RWPE2 (cell line): ENCODE data around the gene TBCK.

ENCODE experiments used
- ATAC-seq: fragments of 200-7000 bp; cut with Tn5 transposase; 3 replicates; pipeline ENCODE4 v1.9.1; 2021; ENCODE audit warnings: low read depth
- DNase-seq: peaks from one replicate; pipeline ENCODE4 v3.0.0-alpha.2; 2020; ENCODE audit warnings: low spot score
- H3K27ac ChIP-seq: fragments of 450-650 bp; 2 replicates; pipeline ENCODE4 v1.5.1; 2017; ENCODE audit warnings: mild to moderate bottlenecking; ENCODE audit not compliant: poor library complexity, severe bottlenecking
- H3K27me3 ChIP-seq: fragments of 250-450 bp; sonication (Bioruptor Pico); 2 replicates; pipeline ENCODE4 v1.5.1; 2021; ENCODE audit warnings: mild to moderate bottlenecking, moderate library complexity; ENCODE audit not compliant: insufficient read depth, poor library complexity, severe bottlenecking
- H3K36me3 ChIP-seq: fragments of 250-450 bp; sonication (Bioruptor Pico); 2 replicates; pipeline ENCODE4 v1.5.1; 2020; ENCODE audit warnings: low read depth, mild to moderate bottlenecking, moderate library complexity
- H3K4me1 ChIP-seq: fragments of 250-450 bp; sonication (Bioruptor Pico); 2 replicates; pipeline ENCODE4 v1.5.1; 2021; ENCODE audit warnings: mild to moderate bottlenecking, moderate library complexity; ENCODE audit not compliant: insufficient read depth, poor library complexity, severe bottlenecking
- H3K4me3 ChIP-seq: fragments of 250-450 bp; sonication (Bioruptor Pico); 2 replicates; pipeline ENCODE4 v1.5.1; 2021; ENCODE audit warnings: mild to moderate bottlenecking, moderate library complexity; ENCODE audit not compliant: severe bottlenecking
- H3K9me3 ChIP-seq: fragments of 250-450 bp; sonication (Bioruptor Pico); 2 replicates; pipeline ENCODE4 v1.5.1; 2021; ENCODE audit warnings: mild to moderate bottlenecking, moderate library complexity; ENCODE audit not compliant: severe bottlenecking
- TF ChIP-seq, protein P1 (sequence below): fragments of 450-650 bp; IDR thresholded peaks from one replicate; pipeline ENCODE4 v1.5.1; 2017; ENCODE audit warnings: mild to moderate bottlenecking, moderate library complexity; ENCODE audit not compliant: poor library complexity, severe bottlenecking

The TBCK gene

DNA sequence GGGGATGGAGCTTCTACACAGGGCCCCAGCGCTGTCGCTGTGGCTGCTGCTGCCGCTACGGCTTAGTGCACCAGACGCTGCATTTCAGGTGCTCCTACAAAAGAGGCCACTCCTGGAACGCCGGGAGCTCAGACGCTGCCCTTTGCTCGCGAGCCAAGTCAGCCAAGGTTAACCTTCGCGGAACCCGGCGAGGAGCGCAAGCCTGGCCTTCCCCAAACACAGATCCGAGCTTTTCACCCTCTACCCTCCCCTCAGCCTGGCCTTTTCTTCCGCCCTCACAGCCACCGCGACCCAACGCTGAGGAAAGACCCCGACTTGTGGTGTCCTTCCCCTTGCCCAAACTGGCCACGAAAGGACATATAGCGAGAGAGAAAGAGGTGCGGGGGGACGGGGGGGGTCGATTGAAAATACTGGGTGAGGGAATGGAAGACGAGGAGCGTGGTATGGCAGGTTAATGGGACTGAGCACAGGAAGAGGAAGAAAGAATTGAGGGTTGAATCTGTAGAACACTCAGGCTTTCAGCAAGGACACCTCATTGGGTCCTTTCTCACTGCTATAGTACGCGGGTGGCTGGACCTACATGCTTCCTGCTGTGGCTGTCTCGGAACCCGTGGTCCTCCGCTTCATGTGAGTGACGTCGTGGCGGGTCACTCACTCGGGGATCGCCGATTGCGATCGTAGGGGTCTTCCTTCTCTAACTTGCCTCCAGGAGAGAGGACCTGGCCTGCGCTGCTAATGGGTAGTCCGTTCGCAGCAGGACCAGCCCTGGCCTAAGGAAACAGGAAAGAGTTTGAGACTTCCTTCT is at the start of gene TBCK, which contains the start of gene AIMP1:
Gene TBCK (minus strand): TSS at position 242 of the 805 bp plus-strand sequence. CDS start 7,249 bp downstream, outside the sequence.
Gene AIMP1 (plus strand): TSS at position 583 of the 805 bp plus-strand sequence. CDS start 8,460 bp downstream, outside the sequence.
- H3K36me3 ChIP-seq: peaks cover 19% of the 10 kb centered on the region
- DNase-seq: peak; percentile 87
- peak within 1 kb of the TSS; percentile 80 for H3K4me3 ChIP-seq
- H3K27me3 ChIP-seq: no peaks in the 10 kb centered on the region
- peaks cover 21% of the 10 kb centered on the region for H3K4me1 ChIP-seq
- ATAC-seq: peak; percentile 83
- TF ChIP-seq, protein P1, sequence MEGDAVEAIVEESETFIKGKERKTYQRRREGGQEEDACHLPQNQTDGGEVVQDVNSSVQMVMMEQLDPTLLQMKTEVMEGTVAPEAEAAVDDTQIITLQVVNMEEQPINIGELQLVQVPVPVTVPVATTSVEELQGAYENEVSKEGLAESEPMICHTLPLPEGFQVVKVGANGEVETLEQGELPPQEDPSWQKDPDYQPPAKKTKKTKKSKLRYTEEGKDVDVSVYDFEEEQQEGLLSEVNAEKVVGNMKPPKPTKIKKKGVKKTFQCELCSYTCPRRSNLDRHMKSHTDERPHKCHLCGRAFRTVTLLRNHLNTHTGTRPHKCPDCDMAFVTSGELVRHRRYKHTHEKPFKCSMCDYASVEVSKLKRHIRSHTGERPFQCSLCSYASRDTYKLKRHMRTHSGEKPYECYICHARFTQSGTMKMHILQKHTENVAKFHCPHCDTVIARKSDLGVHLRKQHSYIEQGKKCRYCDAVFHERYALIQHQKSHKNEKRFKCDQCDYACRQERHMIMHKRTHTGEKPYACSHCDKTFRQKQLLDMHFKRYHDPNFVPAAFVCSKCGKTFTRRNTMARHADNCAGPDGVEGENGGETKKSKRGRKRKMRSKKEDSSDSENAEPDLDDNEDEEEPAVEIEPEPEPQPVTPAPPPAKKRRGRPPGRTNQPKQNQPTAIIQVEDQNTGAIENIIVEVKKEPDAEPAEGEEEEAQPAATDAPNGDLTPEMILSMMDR: no peak
- H3K9me3 ChIP-seq: no peaks in the 10 kb centered on the region
- peak within 1 kb of the TSS; percentile 79 for H3K27ac ChIP-seq

DNA sequence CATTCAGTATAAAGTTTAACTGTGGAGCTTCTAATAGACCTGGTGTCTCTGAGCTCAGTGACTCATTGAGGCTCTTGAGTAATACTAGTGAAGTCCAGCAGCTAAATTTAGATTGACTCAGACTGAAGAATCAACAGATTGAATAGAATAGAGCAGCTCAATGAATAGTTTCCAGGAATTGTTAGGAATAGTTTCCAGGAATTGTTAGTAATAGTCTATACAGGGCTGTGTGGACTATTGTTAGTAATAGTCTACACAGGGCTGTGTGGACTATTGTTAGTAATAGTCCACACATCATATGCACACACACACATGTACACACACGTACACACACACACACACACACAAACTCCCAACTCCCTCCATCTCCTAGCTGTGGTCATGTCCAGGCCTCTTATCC is 49.6 kb upstream of the TBCK start:
- Histone ChIP-seq H3K27ac (no peak overlapping the region), H3K36me3 (no peaks in the 10 kb centered on the region), H3K9me3 (no peaks in the 10 kb centered on the region), H3K27me3 (no peaks in the 10 kb centered on the region), H3K4me1 (peaks cover 7% of the 10 kb centered on the region), H3K4me3 (no peak overlapping the region)
- TF ChIP-seq, protein P1: no peak
- ATAC-seq (peak; percentile 98), DNase-seq (no peak)

DNA sequence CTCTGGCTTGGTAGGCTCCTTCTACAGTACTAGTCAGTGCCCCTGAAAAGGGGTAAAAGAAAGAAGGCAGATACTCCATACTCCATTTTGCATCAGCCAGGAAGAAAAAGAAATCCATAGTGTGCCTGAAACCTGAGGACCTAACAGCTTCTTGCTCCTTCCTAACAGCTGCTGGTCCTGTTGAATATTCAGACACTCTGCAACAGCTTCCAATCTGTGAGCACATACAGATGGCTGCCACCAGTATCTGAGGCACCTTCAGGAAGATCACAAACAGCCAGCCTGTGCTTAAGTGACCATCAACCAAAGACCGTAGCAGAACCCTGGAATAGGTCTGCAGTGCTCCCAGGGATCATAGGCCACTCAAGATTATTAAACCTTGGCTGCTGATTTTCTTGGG is 48.3 kb upstream of the TBCK start:
- Histone ChIP-seq H3K4me3 (no peak overlapping the region), H3K36me3 (no peaks in the 10 kb centered on the region), H3K27ac (no peak overlapping the region), H3K9me3 (no peaks in the 10 kb centered on the region), H3K27me3 (no peaks in the 10 kb centered on the region), H3K4me1 (peaks cover 8% of the 10 kb centered on the region)
- TF ChIP-seq, protein P1: no peak
- no peak for ATAC-seq
- no peak for DNase-seq

DNA sequence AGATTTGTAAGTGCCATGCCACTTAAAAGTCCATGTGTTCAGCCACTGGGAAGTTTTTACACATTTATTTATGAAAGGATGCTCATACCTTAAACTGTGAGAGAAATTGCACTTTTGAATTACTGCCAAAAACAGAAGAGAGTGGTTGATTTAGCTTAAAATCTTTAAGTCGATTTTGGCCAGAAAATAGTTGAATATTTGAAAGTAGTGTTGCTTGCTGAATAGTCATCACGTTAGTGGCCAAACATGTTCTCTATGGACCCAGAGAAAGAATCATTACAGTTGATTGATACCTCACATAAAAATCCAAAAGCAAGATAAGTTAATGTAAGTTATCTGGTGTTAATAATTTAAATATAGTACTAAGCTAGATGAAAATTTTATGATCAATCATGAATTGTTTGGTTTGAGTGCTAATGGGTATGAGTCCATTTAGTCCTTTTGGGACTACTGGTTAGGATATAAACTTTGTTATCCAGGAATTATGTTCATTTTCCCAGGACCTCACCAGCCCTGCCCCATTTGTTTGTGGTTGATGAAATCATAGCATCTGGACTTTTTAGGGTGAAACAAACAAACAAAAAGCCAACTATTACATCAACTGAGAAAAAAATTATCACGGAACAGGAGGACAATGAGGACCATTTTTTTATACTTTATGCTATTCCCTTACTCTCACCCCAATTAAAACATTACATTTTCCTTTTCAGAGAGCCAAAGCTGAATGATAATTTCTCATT is 46.2 kb upstream of the TBCK start:
- no peak for ATAC-seq
- no peaks in the 10 kb centered on the region for H3K36me3 ChIP-seq
- H3K27me3 ChIP-seq: no peaks in the 10 kb centered on the region

More for the DNA sequence above, 46.2 kb upstream of the TBCK start:
- H3K27ac ChIP-seq: no peak overlapping the region
- H3K4me1 ChIP-seq: peaks cover 11% of the 10 kb centered on the region
- no peaks in the 10 kb centered on the region for H3K9me3 ChIP-seq
- no peak overlapping the region for H3K4me3 ChIP-seq
- DNase-seq: no peak
- TF ChIP-seq, protein P1: no peak
